Liver (tissue), 9 donors: ENCODE measurements around the gene BRINP1. TPM values are rescaled to one million over a fixed set of nuclear protein-coding genes. Genes with fewer than 3 reads are reported as not detected.

Experiments
- DNase-seq: peaks from one replicate; pipeline ENCODE4 v3.0.0-alpha.2; 2017; ENCODE audit warnings: low spot score
- H3K27ac ChIP-seq, 2 donors: one replicate each; pipeline ENCODE4 v1.7.0; 2013; ENCODE audit warnings: inconsistent platforms in 2 of 2, low read length in 2 of 2, control low read depth in 1 of 2, low read depth in 1 of 2, mild to moderate bottlenecking in 1 of 2
- H3K27me3 ChIP-seq, 4 donors: one replicate each; pipeline versions ENCODE4 v1.6.1 to v1.7.0; 2013; ENCODE audit warnings: low read length in 3 of 4, inconsistent platforms in 1 of 4, mild to moderate bottlenecking in 1 of 4, moderate library complexity in 1 of 4; ENCODE audit not compliant: control insufficient read depth in 4 of 4, insufficient read depth in 4 of 4
- H3K36me3 ChIP-seq, 4 donors: one replicate each; pipeline versions ENCODE4 v1.6.1 to v1.7.0; 2013; ENCODE audit warnings: low read length in 3 of 4, mild to moderate bottlenecking in 3 of 4, low read depth in 1 of 4, moderate library complexity in 1 of 4; ENCODE audit not compliant: control insufficient read depth in 4 of 4, insufficient read depth in 3 of 4
- H3K4me1 ChIP-seq, 4 donors: one replicate each; pipeline versions ENCODE4 v1.6.1 to v1.7.0; 2013; ENCODE audit warnings: low read length in 3 of 4, mild to moderate bottlenecking in 3 of 4, moderate library complexity in 1 of 4; ENCODE audit not compliant: control insufficient read depth in 4 of 4, insufficient read depth in 4 of 4
- H3K4me3 ChIP-seq, 3 donors: one replicate each; pipeline versions ENCODE4 v1.6.1 to v1.7.0; 2013; ENCODE audit warnings: low read length in 3 of 3, control low read depth in 1 of 3, low read depth in 1 of 3, mild to moderate bottlenecking in 1 of 3
- H3K9ac ChIP-seq, 2 donors: one replicate each; pipeline ENCODE4 v1.7.0; 2013; ENCODE audit warnings: low read length in 2 of 2, mild to moderate bottlenecking in 2 of 2, moderate library complexity in 2 of 2, control low read depth in 1 of 2, low read depth in 1 of 2
- H3K9me3 ChIP-seq, 4 donors: one replicate each; pipeline versions ENCODE4 v1.6.1 to v1.7.0; 2013; ENCODE audit warnings: low read length in 3 of 4; ENCODE audit not compliant: control insufficient read depth in 4 of 4
- EGR1 ChIP-seq, 2 donors: IDR thresholded peaks; 2 replicates each; pipeline ENCODE4 v1.6.1; 2016 to 2018; ENCODE audit warnings: antibody characterized with exemption in 2 of 2, low read depth in 2 of 2
- FOXA1 ChIP-seq: IDR thresholded peaks from 2 replicates; pipeline ENCODE4 v1.6.1; 2016; ENCODE audit warnings: antibody characterized with exemption
- FOXA2 ChIP-seq: IDR thresholded peaks from 2 replicates; pipeline ENCODE4 v1.6.1; 2016; ENCODE audit warnings: antibody characterized with exemption
- GABPA ChIP-seq, 2 donors: IDR thresholded peaks in 1 of 2; conservative IDR thresholded peaks in 1 of 2; 2 replicates each; pipeline ENCODE4 v1.6.1; 2016; ENCODE audit warnings: antibody characterized with exemption in 2 of 2, mild to moderate bottlenecking in 1 of 2, moderate library complexity in 1 of 2
- HNF4A ChIP-seq, 2 donors: conservative IDR thresholded peaks; 2 replicates each; pipeline ENCODE4 v1.6.1; 2016; ENCODE audit warnings: antibody characterized with exemption in 2 of 2, mild to moderate bottlenecking in 2 of 2
- HNF4G ChIP-seq: IDR thresholded peaks from 2 replicates; pipeline ENCODE4 v1.6.1; 2016; ENCODE audit warnings: antibody characterized with exemption
- NR2F2 ChIP-seq: IDR thresholded peaks from 2 replicates; pipeline ENCODE4 v1.6.1; 2016; ENCODE audit warnings: antibody characterized with exemption
- RXRA ChIP-seq, 2 donors: IDR thresholded peaks; 2 replicates each; pipeline ENCODE4 v1.6.1; 2017 to 2018; ENCODE audit warnings: antibody characterized with exemption in 2 of 2, mild to moderate bottlenecking in 1 of 2
- SP1 ChIP-seq: IDR thresholded peaks from 2 replicates; pipeline ENCODE4 v1.6.1; 2018; ENCODE audit warnings: antibody characterized with exemption, mild to moderate bottlenecking
- YY1 ChIP-seq: IDR thresholded peaks from 2 replicates; pipeline ENCODE4 v1.6.1; 2016; ENCODE audit warnings: antibody characterized with exemption, mild to moderate bottlenecking
- WGBS: extraction: QIAGEN DNeasy Blood & Tissue Kit; methylation state at CpG from one replicate; pipeline ENCODE4 v1.1.7; 2013; 5-methylcytosine and 5-hydroxymethylcytosine counted together
- polyA plus RNA-seq, 2 donors: library from polyadenylated mRNA; stranded (reverse) in 1 of 2; unstranded in 1 of 2; fragments of 200-250 nt in 1 of 2; fragments of >200 nt in 1 of 2; fragmentation: Nextera tagmentation in 1 of 2; extraction: Ambion mirVana in 1 of 2; gene quantifications; one replicate each; pipeline versions ENCODE4 v1.2.1 to v1.2.3, GENCODE V29; 2013 to 2015
- total RNA-seq, 2 donors: library from RNA; depleted of rRNA; stranded (reverse); fragments of >200 nt; gene quantifications; one replicate each; pipeline ENCODE4 v1.2.3, GENCODE V29; 2014
- TF ChIP-seq, protein P1 (sequence below): IDR thresholded peaks from 2 replicates; pipeline ENCODE4 v1.6.1; 2016; ENCODE audit warnings: antibody characterized with exemption
- TF ChIP-seq, protein P2 (sequence below): IDR thresholded peaks from 2 replicates; pipeline ENCODE4 v1.6.1; 2016; ENCODE audit warnings: antibody characterized with exemption, mild to moderate bottlenecking
- TF ChIP-seq, protein P3 (sequence below): IDR thresholded peaks from 2 replicates; pipeline ENCODE4 v1.6.1; 2016; ENCODE audit warnings: antibody characterized with exemption
- donor health status: healthy.
- donor health status: healthy.
- donor health status: healthy.
- donor health status: healthy.
- donor health status: healthy.

The BRINP1 gene
- total and polyA plus RNA-seq, 4 donors, result under 0.01 to 0.43 (median 0.18) TPM

DNA sequence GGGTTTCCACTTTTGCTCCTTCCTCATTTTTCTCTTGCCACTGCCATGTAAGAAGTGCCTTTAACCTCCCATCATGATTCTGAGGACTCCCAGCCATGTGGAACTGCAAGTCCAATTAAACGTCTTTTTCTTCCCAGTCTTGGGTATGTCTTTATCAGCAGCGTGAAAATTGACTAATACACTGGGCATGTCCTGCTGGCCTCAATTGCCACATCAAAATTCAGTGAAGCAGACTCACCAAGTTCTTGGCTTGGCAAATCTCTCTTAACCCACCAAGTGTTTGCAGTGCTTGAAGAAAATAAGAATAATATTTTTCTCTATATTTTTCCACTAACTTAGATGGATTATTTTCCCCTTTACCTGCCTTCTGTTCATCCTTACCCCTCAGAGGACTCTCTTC is 212.0 kb downstream of the BRINP1 start:
- Histone ChIP-seq H3K36me3 (no peaks in the 10 kb centered on the region), H3K27me3 (no peaks in the 10 kb centered on the region), H3K4me1 (no peaks in the 10 kb centered on the region), H3K9ac (no peak overlapping the region), H3K9me3 (peaks cover 0 to 3% (median 0%) of the 10 kb centered on the region in 4 donors), H3K4me3 (no peak overlapping the region), H3K27ac (no peak overlapping the region)
- TF ChIP-seq, protein P1, sequence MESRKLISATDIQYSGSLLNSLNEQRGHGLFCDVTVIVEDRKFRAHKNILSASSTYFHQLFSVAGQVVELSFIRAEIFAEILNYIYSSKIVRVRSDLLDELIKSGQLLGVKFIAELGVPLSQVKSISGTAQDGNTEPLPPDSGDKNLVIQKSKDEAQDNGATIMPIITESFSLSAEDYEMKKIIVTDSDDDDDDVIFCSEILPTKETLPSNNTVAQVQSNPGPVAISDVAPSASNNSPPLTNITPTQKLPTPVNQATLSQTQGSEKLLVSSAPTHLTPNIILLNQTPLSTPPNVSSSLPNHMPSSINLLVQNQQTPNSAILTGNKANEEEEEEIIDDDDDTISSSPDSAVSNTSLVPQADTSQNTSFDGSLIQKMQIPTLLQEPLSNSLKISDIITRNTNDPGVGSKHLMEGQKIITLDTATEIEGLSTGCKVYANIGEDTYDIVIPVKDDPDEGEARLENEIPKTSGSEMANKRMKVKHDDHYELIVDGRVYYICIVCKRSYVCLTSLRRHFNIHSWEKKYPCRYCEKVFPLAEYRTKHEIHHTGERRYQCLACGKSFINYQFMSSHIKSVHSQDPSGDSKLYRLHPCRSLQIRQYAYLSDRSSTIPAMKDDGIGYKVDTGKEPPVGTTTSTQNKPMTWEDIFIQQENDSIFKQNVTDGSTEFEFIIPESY, result no peak
- TF ChIP-seq YY1 (no peak), NR2F2 (no peak), SP1 (no peak), HNF4A (conservative IDR thresholded peaks at IDR 0.05) (no peak), RXRA (IDR thresholded peaks at IDR 0.05) (no peak), HNF4G (no peak)
- TF ChIP-seq, protein P2, sequence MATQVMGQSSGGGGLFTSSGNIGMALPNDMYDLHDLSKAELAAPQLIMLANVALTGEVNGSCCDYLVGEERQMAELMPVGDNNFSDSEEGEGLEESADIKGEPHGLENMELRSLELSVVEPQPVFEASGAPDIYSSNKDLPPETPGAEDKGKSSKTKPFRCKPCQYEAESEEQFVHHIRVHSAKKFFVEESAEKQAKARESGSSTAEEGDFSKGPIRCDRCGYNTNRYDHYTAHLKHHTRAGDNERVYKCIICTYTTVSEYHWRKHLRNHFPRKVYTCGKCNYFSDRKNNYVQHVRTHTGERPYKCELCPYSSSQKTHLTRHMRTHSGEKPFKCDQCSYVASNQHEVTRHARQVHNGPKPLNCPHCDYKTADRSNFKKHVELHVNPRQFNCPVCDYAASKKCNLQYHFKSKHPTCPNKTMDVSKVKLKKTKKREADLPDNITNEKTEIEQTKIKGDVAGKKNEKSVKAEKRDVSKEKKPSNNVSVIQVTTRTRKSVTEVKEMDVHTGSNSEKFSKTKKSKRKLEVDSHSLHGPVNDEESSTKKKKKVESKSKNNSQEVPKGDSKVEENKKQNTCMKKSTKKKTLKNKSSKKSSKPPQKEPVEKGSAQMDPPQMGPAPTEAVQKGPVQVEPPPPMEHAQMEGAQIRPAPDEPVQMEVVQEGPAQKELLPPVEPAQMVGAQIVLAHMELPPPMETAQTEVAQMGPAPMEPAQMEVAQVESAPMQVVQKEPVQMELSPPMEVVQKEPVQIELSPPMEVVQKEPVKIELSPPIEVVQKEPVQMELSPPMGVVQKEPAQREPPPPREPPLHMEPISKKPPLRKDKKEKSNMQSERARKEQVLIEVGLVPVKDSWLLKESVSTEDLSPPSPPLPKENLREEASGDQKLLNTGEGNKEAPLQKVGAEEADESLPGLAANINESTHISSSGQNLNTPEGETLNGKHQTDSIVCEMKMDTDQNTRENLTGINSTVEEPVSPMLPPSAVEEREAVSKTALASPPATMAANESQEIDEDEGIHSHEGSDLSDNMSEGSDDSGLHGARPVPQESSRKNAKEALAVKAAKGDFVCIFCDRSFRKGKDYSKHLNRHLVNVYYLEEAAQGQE, result no peak
- WGBS, result 64% methylated on average over 2 of the region's 2 CpGs
- DNase-seq, result no peak

DNA sequence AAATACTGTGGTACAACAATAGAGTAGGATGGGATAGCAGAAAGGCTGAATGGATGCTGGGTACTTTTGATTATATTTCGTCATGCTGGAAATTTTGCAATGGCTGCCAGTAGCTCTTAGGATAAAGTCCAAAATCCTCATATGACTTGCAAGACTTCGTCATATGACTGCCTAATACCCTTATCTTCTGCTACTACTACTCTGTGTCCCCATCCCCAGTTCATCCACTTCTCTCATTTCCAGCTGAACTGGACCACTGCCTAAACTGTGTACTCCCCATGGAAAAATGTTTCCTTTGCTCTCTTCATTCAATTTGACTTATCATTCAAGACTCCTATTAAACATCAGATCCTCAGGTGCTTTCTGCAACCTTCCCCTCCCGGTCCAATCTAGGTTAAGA is 212.9 kb downstream of the BRINP1 start:
- WGBS, result 57% methylated on average over 3 of the region's 3 CpGs
- Histone ChIP-seq H3K9ac (no peak overlapping the region), H3K4me3 (no peak overlapping the region)

More for the DNA sequence above, 212.9 kb downstream of the BRINP1 start:
- H3K27me3 ChIP-seq, result no peaks in the 10 kb centered on the region
- no peaks in the 10 kb centered on the region for H3K9me3 ChIP-seq
- H3K36me3 ChIP-seq, result no peaks in the 10 kb centered on the region
- TF ChIP-seq GABPA (IDR thresholded peaks at IDR 0.05 in 1 of 2, conservative IDR thresholded peaks at IDR 0.05 in 1 of 2) (no peak), FOXA2 (no peak), EGR1 (IDR thresholded peaks at IDR 0.05; ENCODE audit: low read depth in 2 of 2) (no peak), HNF4G (no peak), NR2F2 (no peak), HNF4A (conservative IDR thresholded peaks at IDR 0.05) (no peak), FOXA1 (no peak)
- TF ChIP-seq, protein P1, result no peak
- TF ChIP-seq, protein P3, sequence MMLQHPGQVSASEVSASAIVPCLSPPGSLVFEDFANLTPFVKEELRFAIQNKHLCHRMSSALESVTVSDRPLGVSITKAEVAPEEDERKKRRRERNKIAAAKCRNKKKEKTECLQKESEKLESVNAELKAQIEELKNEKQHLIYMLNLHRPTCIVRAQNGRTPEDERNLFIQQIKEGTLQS, result no peak
- H3K4me1 ChIP-seq, result no peaks in the 10 kb centered on the region
- no peak overlapping the region for H3K27ac ChIP-seq
- no peak for DNase-seq
